A549 (cell line): ENCODE data around the gene UNC45A. TPM values are rescaled to one million over a fixed set of nuclear protein-coding genes. Genes with fewer than 3 reads are reported as not detected.
A peak's percentile ranks its signal among the peaks of the same experiment; 100 is the strongest.

Experiments used
- ATAC-seq, 2 experiments: fragments of 200-7000 bp in 1 of 2; fragments of >200 bp in 1 of 2; cut with Nextera tagmentation in 1 of 2; cut with Tn5 transposase in 1 of 2; 3 replicates each; pipeline versions ENCODE4 v1.8.0 to v1.9.1; 2018 to 2020; ENCODE audit warnings: mild to moderate bottlenecking in 1 of 2, moderate library complexity in 1 of 2
- CTCF ChIA-PET: fragments of 300-600 bp; sonication (Branson Sonifier 250); formaldehyde crosslinking; extraction: SDS; loops from one replicate; lab custom pipeline; 2021; ENCODE audit warnings: antibody characterized with exemption, inconsistent platforms; lab: Yijun Ruan, JAX
- POLR2A ChIA-PET: fragments of 350-600 bp; formaldehyde crosslinking; extraction: SDS; loops from one replicate; lab custom pipeline; 2021; ENCODE audit warnings: antibody characterized with exemption, inconsistent platforms; lab: Yijun Ruan, JAX
- DNase-seq, 2 experiments: peaks; one replicate each; pipeline versions ENCODE4 v3.0.0 to v3.0.0-alpha.2; 2011 to 2016; ENCODE audit warnings: low read depth in 1 of 2, low spot score in 1 of 2
- FAIRE-seq: peaks from 2 replicates; lab custom pipeline; 2011; peaks lifted over from hg19 to GRCh38; lab: Jason Lieb, UNC
- H3K27ac ChIP-seq, 2 experiments: fragments of >200 bp; sonication (Bioruptor Twin); formaldehyde crosslinking; 3 replicates each; pipeline ENCODE4 v1.5.1; 2016 to 2017
- H3K4me1 ChIP-seq: fragments of >200 bp; sonication (Bioruptor Twin); formaldehyde crosslinking; 3 replicates; pipeline ENCODE4 v1.6.1; 2016
- H3K4me2 ChIP-seq: fragments of >200 bp; sonication (Bioruptor Twin); formaldehyde crosslinking; 3 replicates; pipeline ENCODE4 v1.6.1; 2016
- H3K4me3 ChIP-seq: fragments of >200 bp; sonication (Bioruptor Twin); formaldehyde crosslinking; 3 replicates; pipeline ENCODE4 v1.5.1; 2016
- H3K9me3 ChIP-seq: fragments of >200 bp; sonication (Bioruptor Twin); formaldehyde crosslinking; 3 replicates; pipeline ENCODE4 v1.6.1; 2016
- BHLHE40 ChIP-seq: IDR thresholded peaks from 2 replicates; pipeline ENCODE4 v1.6.1; 2012; ENCODE audit warnings: low read depth, low read length, inconsistent platforms
- CHD4 ChIP-seq: fragments of 200-600 bp; sonication (generic); IDR thresholded peaks from 2 replicates; pipeline ENCODE4 v1.6.1; 2016; ENCODE audit warnings: antibody characterized with exemption, mild to moderate bottlenecking, borderline replicate concordance
- CTCF ChIP-seq: fragments of >200 bp; sonication (Bioruptor Twin); formaldehyde crosslinking; IDR thresholded peaks from 3 replicates; pipeline ENCODE4 v1.5.1; 2016
- E2F6 ChIP-seq: IDR thresholded peaks from 2 replicates; pipeline ENCODE4 v1.6.1; 2012; ENCODE audit warnings: low read depth, borderline replicate concordance
- EHF ChIP-seq: fragments of 250-450 bp; sonication (Bioruptor Pico); IDR thresholded peaks from 2 replicates; pipeline ENCODE4 v1.5.0; 2020; ENCODE audit warnings: mild to moderate bottlenecking
- EP300 ChIP-seq, 2 experiments: fragments of >200 bp; sonication (Bioruptor Twin); formaldehyde crosslinking; IDR thresholded peaks; 2 replicates in 1 of 2; 3 replicates in 1 of 2; pipeline ENCODE4 v1.6.1; 2016 to 2017
- ESRRA ChIP-seq: fragments of 150-350 bp; IDR thresholded peaks from 2 replicates; pipeline ENCODE4 v1.6.1; 2014; ENCODE audit warnings: mild to moderate bottlenecking, low read length, borderline replicate concordance
- FOSB ChIP-seq: fragments of 250-450 bp; sonication (Bioruptor Pico); IDR thresholded peaks from 2 replicates; pipeline ENCODE4 v1.5.0; 2020; ENCODE audit warnings: mild to moderate bottlenecking, moderate library complexity
- FOXS1 ChIP-seq: fragments of 250-450 bp; sonication (Bioruptor Pico); IDR thresholded peaks from 2 replicates; pipeline ENCODE4 v1.5.0; 2020; ENCODE audit warnings: mild to moderate bottlenecking, moderate library complexity
- GATA3 ChIP-seq: IDR thresholded peaks from 2 replicates; pipeline ENCODE4 v1.6.1; 2012; ENCODE audit warnings: borderline replicate concordance
- HES2 ChIP-seq: fragments of >200 bp; sonication (Bioruptor Twin); formaldehyde crosslinking; IDR thresholded peaks from 2 replicates; pipeline ENCODE4 v1.6.1; 2016
- HOXA7 ChIP-seq: fragments of 250-450 bp; sonication (Bioruptor Pico); IDR thresholded peaks from 2 replicates; pipeline ENCODE4 v1.5.0; 2020; ENCODE audit warnings: mild to moderate bottlenecking, moderate library complexity
- HOXB13 ChIP-seq: fragments of 250-450 bp; sonication (Bioruptor Pico); IDR thresholded peaks from 2 replicates; pipeline ENCODE4 v1.5.0; 2020; ENCODE audit warnings: low read depth, mild to moderate bottlenecking, moderate library complexity
- KDM5A ChIP-seq: fragments of 200-600 bp; sonication (generic); IDR thresholded peaks from 2 replicates; pipeline ENCODE4 v1.6.1; 2016; ENCODE audit warnings: antibody characterized with exemption, mild to moderate bottlenecking
- MAZ ChIP-seq: fragments of 150-350 bp; IDR thresholded peaks from 2 replicates; pipeline ENCODE4 v1.6.1; 2014; ENCODE audit warnings: antibody characterized with exemption, low read depth, low read length, borderline replicate concordance
- MYC ChIP-seq: IDR thresholded peaks from 2 replicates; pipeline ENCODE4 v1.6.1; 2012; ENCODE audit warnings: mild to moderate bottlenecking, inconsistent platforms, low read length, improper control_type of control experiment, borderline replicate concordance
- POLR2A ChIP-seq: IDR thresholded peaks from 2 replicates; pipeline ENCODE4 v1.6.1; 2012; ENCODE audit warnings: mild to moderate bottlenecking, low read length
- POLR2AphosphoS2 ChIP-seq: conservative IDR thresholded peaks from 2 replicates; pipeline ENCODE4 v1.6.1; 2012; ENCODE audit warnings: low read length, improper control_type of control experiment, inconsistent platforms
- RARB ChIP-seq: fragments of 250-450 bp; sonication (Bioruptor Pico); IDR thresholded peaks from 2 replicates; pipeline ENCODE4 v1.8.0; 2021; ENCODE audit warnings: mild to moderate bottlenecking, moderate library complexity
- TFCP2L1 ChIP-seq: fragments of 250-450 bp; sonication (Bioruptor Pico); IDR thresholded peaks from 2 replicates; pipeline ENCODE4 v1.5.0; 2021; ENCODE audit warnings: mild to moderate bottlenecking
- ZNF302 ChIP-seq: fragments of 250-450 bp; sonication (Bioruptor Pico); IDR thresholded peaks from 2 replicates; pipeline ENCODE4 v1.9.0; 2021; ENCODE audit warnings: inconsistent platforms, mild to moderate bottlenecking, moderate library complexity
- ZSCAN20 ChIP-seq: fragments of 250-450 bp; sonication (Bioruptor Pico); IDR thresholded peaks from 2 replicates; pipeline ENCODE4 v1.8.0; 2022; ENCODE audit warnings: mild to moderate bottlenecking, moderate library complexity
- WGBS: methylation state at CpG from one replicate; pipeline ENCODE4 v1.1.6; 2017; ENCODE audit errors: missing lambda C conversion rate; 5-methylcytosine and 5-hydroxymethylcytosine counted together
- polyA plus RNA-seq, 4 experiments: library from polyadenylated mRNA; depleted of rRNA in 3 of 4; stranded (reverse); fragments of >200 nt; fragmentation: RNase III in 1 of 4; extraction: RNeasy Plus Mini Kit Qiagen cat#74134 plus additional on column Dnase treatment in 1 of 4; gene quantifications; 2 replicates in 3 of 4; 3 replicates in 1 of 4; pipeline ENCODE4 v1.2.3, GENCODE V29; 2011 to 2017
- TF ChIP-seq, protein P1 (sequence below): fragments of 450-650 bp; IDR thresholded peaks from 2 replicates; pipeline ENCODE4 v1.6.1; 2014; ENCODE audit warnings: antibody characterized with exemption

UNC45A gene
- polyA plus RNA-seq, 2 of the 4 experiments (the other 2 are of a cell fraction): 48.2 to 80.4 TPM

DNA sequence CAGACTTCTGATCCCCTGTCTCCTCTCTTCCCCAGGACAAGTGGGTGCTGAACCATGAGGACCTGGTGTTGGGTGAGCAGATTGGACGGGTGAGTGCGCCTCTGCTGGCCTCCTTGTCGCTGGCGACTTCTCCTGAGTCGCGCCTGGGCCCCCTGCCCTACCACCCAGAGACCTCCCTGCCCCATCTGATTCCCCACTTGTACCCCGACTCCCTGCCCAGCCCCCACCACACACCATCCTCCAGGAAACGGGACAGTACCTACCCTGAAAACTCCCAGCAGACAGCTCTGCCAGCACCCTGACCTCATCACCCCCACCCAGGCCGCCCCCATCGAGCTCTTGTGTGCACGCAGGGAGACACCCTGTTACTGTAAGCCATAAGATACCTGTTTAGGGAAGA, 43.1 kb upstream of the UNC45A start (continued):
- no peak for TF ChIP-seq FOSB

GRCh38 chr15:90892498-90893174, 42.4 kb upstream of the UNC45A start:
- Histone ChIP-seq H3K4me3 (no peak overlapping the region), H3K4me1 (no peaks in the 10 kb centered on the region), H3K9me3 (no peaks in the 10 kb centered on the region), H3K27ac (no peak overlapping the region), H3K4me2 (no peak overlapping the region; the same call in 2 of the 3 replicates)
- CTCF ChIA-PET: interaction anchor here (0.6 to 16.8 kb wide), 22 partner anchors 8 to 573 kb away, joined by 3 to 326 read pairs (median 4); partner anchors contain the start of genes FES, HDDC3, MAN2A2 and UNC45A
- no peak for ATAC-seq
- 80% methylated on average over 23 of the region's 29 CpGs for WGBS
- POLR2A ChIA-PET: interaction anchor here (1.2 kb wide), 1 partner anchor 39 kb away, joined by 4 read pairs; the partner anchor contains the start of gene HDDC3
- FAIRE-seq: no peak
- DNase-seq: no peak
- no peak for TF ChIP-seq EHF
- TF ChIP-seq HES2: no peak
- no peak for TF ChIP-seq MAZ
- TF ChIP-seq FOXS1 (CRISPR knock-in tag): no peak
- TF ChIP-seq HOXB13 (CRISPR knock-in tag): no peak
- TF ChIP-seq BHLHE40: no peak
- TF ChIP-seq ESRRA: no peak
- no peak for TF ChIP-seq HOXA7
- TF ChIP-seq, all 56 proteins: peak for 0

DNA sequence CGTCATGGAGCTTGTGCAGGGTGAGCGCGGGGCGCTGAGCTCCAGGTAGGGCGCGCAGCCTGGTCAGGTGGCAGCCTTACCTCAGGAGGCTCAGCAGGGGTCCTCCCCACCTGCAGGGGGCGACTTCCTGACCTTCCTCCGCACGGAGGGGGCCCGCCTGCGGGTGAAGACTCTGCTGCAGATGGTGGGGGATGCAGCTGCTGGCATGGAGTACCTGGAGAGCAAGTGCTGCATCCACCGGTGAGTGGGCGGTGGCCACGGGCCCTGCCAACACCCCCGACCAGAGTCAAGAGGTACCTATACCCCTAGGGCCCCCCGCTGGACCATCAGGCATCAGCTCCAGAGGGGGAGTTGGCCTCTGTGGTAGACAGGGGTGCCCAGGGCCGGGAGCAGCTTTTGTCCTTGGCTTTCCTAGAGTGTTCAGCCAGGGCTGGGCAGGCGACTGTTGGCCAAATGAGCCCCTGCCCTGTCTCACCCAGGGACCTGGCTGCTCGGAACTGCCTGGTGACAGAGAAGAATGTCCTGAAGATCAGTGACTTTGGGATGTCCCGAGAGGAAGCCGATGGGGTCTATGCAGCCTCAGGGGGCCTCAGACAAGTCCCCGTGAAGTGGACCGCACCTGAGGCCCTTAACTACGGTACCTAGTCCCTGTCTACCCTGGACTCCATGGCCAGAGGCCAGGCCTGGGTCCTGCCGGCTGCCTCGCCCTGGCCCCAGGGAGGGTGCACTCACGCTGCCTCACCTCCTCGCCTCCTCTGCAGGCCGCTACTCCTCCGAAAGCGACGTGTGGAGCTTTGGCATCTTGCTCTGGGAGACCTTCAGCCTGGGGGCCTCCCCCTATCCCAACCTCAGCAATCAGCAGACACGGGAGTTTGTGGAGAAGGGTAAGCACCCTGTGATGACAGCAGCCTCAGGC, 41.7 kb upstream of the UNC45A start:
- H3K4me2 ChIP-seq: peak overlapping the region; percentile 25; the same call in 1 of the 3 replicates
- H3K4me1 ChIP-seq: no peaks in the 10 kb centered on the region
- peak overlapping the region; percentile 8; the same call in 1 of the 3 replicates for H3K4me3 ChIP-seq
- ATAC-seq (peak in 1 of 2 experiments; percentile 57; a peak in 3 of 6 replicates), DNase-seq (peak in 1 of 2 experiments; percentile 36), FAIRE-seq (no peak)
- POLR2A ChIA-PET: interaction anchor here (1.2 kb wide), 1 partner anchor 38 kb away, joined by 4 read pairs; the partner anchor contains the start of gene HDDC3
- TF ChIP-seq CTCF (peak; percentile 16; the same call in 1 of the 3 replicates), GATA3 (no peak)
- H3K27ac ChIP-seq: peak overlapping the region in 1 of 2 experiments; percentile 31; a peak in 1 of 6 replicates
- H3K9me3 ChIP-seq: no peaks in the 10 kb centered on the region
- CTCF ChIA-PET: interaction anchor here (0.6 to 16.8 kb wide), 27 partner anchors 9 to 578 kb away, joined by 3 to 326 read pairs (median 3); partner anchors contain the start of genes FES, HDDC3, MAN2A2 and UNC45A
- WGBS: 78% methylated on average over 20 of the region's 33 CpGs

- POLR2A ChIA-PET: no interaction called here
- 65% methylated on average over 10 of the region's 10 CpGs for WGBS
- no peak for TF ChIP-seq CHD4
- TF ChIP-seq EHF: no peak
- TF ChIP-seq TFCP2L1 (CRISPR knock-in tag): no peak
- TF ChIP-seq, protein P1, sequence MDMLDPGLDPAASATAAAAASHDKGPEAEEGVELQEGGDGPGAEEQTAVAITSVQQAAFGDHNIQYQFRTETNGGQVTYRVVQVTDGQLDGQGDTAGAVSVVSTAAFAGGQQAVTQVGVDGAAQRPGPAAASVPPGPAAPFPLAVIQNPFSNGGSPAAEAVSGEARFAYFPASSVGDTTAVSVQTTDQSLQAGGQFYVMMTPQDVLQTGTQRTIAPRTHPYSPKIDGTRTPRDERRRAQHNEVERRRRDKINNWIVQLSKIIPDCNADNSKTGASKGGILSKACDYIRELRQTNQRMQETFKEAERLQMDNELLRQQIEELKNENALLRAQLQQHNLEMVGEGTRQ: no peak
- no peak for TF ChIP-seq POLR2AphosphoS2
- TF ChIP-seq MYC: no peak
- no peak for TF ChIP-seq HOXB13 (CRISPR knock-in tag)
- no peak for TF ChIP-seq KDM5A
- TF ChIP-seq ZSCAN20 (CRISPR knock-in tag): no peak
- TF ChIP-seq POLR2A: no peak
- TF ChIP-seq EP300 (IDR thresholded peaks at IDR 0.05): no peak
- no peak for TF ChIP-seq ZNF302 (CRISPR knock-in tag)
- no peak for TF ChIP-seq E2F6
- no peak for TF ChIP-seq FOSB
- no peak for TF ChIP-seq GATA3
- TF ChIP-seq RARB (CRISPR knock-in tag): no peak
- TF ChIP-seq, all 56 proteins: peak for 0
- Histone ChIP-seq H3K4me1 (no peaks in the 10 kb centered on the region), H3K4me2 (no peak overlapping the region), H3K27ac (no peak overlapping the region), H3K4me3 (no peak overlapping the region), H3K9me3 (no peaks in the 10 kb centered on the region)
- ATAC-seq (peak; percentile 60 to 76; a peak in 4 of 6 replicates), FAIRE-seq (no peak), DNase-seq (peak in 1 of 2 experiments; percentile 43)
- CTCF ChIA-PET: interaction anchor here (1.0 to 16.8 kb wide), 8 partner anchors 9 to 254 kb away, joined by 3 to 326 read pairs (median 4); partner anchors contain the start of genes FES, HDDC3 and UNC45A
These were observed 39.4 kb upstream of the UNC45A start for GRCh38 chr15:90895571-90896117.
